HUES48 (cell line): ENCODE results near the gene TMC7.

ENCODE experiments used
- H3K27ac ChIP-seq: one replicate; pipeline ENCODE4 v1.7.0; 2013; ENCODE audit warnings: low read depth, low read length, inconsistent platforms
- H3K27me3 ChIP-seq: 2 replicates; pipeline ENCODE4 v1.6.1; 2013; ENCODE audit warnings: mild to moderate bottlenecking, low read length; ENCODE audit not compliant: control insufficient read depth, insufficient read depth
- H3K36me3 ChIP-seq: 2 replicates; pipeline ENCODE4 v1.6.1; 2013; ENCODE audit warnings: low read length; ENCODE audit not compliant: control insufficient read depth, insufficient read depth
- H3K4me1 ChIP-seq: 2 replicates; pipeline ENCODE4 v1.6.1; 2013; ENCODE audit warnings: mild to moderate bottlenecking, low read length; ENCODE audit not compliant: control insufficient read depth, insufficient read depth
- H3K4me3 ChIP-seq: 2 replicates; pipeline ENCODE4 v1.5.1; 2013; ENCODE audit warnings: mild to moderate bottlenecking, low read depth, low read length
- H3K9ac ChIP-seq: 2 replicates; pipeline ENCODE4 v1.6.1; 2013; ENCODE audit warnings: mild to moderate bottlenecking, low read depth, low read length, moderate library complexity
- H3K9me3 ChIP-seq: 2 replicates; pipeline ENCODE4 v1.6.1; 2013; ENCODE audit warnings: low read length; ENCODE audit not compliant: control insufficient read depth, insufficient read depth

Gene TMC7

GRCh38 chr16:19089410-19089955 lies 105.7 kb downstream of the TMC7 start:
- Histone ChIP-seq H3K4me3 (no peak overlapping the region), H3K4me1 (peaks cover 4% of the 10 kb centered on the region; the same call in 1 of the 2 replicates), H3K27ac (no peak overlapping the region), H3K27me3 (peaks cover 17% of the 10 kb centered on the region), H3K9me3 (no peaks in the 10 kb centered on the region), H3K9ac (no peak overlapping the region), H3K36me3 (no peaks in the 10 kb centered on the region)

- no peak overlapping the region for H3K27ac ChIP-seq
- H3K4me1 ChIP-seq = peaks cover 4% of the 10 kb centered on the region; the same call in 1 of the 2 replicates
- no peaks in the 10 kb centered on the region for H3K9me3 ChIP-seq
- no peak overlapping the region for H3K4me3 ChIP-seq
- no peak overlapping the region for H3K9ac ChIP-seq
- no peaks in the 10 kb centered on the region for H3K36me3 ChIP-seq
- H3K27me3 ChIP-seq = peaks cover 5% of the 10 kb centered on the region
These were observed 107.2 kb downstream of the TMC7 start for GRCh38 chr16:19090916-19091315.

GRCh38 chr16:19092653-19093410 lies 109.1 kb downstream of the TMC7 start:
- Histone ChIP-seq H3K4me1 (no peaks in the 10 kb centered on the region), H3K27ac (no peak overlapping the region), H3K9me3 (no peaks in the 10 kb centered on the region), H3K9ac (no peak overlapping the region), H3K4me3 (no peak overlapping the region), H3K27me3 (no peaks in the 10 kb centered on the region), H3K36me3 (no peaks in the 10 kb centered on the region)

- Histone ChIP-seq H3K9ac (no peak overlapping the region), H3K27me3 (no peaks in the 10 kb centered on the region), H3K4me1 (no peaks in the 10 kb centered on the region), H3K27ac (no peak overlapping the region), H3K36me3 (no peaks in the 10 kb centered on the region), H3K9me3 (no peaks in the 10 kb centered on the region), H3K4me3 (no peak overlapping the region)
These were observed 110.2 kb downstream of the TMC7 start for GRCh38 chr16:19093631-19094541.

- Histone ChIP-seq H3K4me1 (no peaks in the 10 kb centered on the region), H3K9me3 (no peaks in the 10 kb centered on the region), H3K27me3 (no peaks in the 10 kb centered on the region), H3K9ac (no peak overlapping the region), H3K4me3 (no peak overlapping the region), H3K36me3 (no peaks in the 10 kb centered on the region), H3K27ac (no peak overlapping the region)
These were observed 111.0 kb downstream of the TMC7 start for GRCh38 chr16:19094542-19095365.

- H3K27ac ChIP-seq = no peak overlapping the region
- no peak overlapping the region for H3K9ac ChIP-seq
- H3K27me3 ChIP-seq = no peaks in the 10 kb centered on the region
- H3K4me1 ChIP-seq = no peaks in the 10 kb centered on the region
- H3K4me3 ChIP-seq = no peak overlapping the region
- no peaks in the 10 kb centered on the region for H3K9me3 ChIP-seq
- no peaks in the 10 kb centered on the region for H3K36me3 ChIP-seq
These were observed 111.9 kb downstream of the TMC7 start for GRCh38 chr16:19095654-19096053.

- Histone ChIP-seq H3K4me1 (no peaks in the 10 kb centered on the region), H3K9me3 (no peaks in the 10 kb centered on the region), H3K9ac (no peak overlapping the region), H3K27ac (no peak overlapping the region), H3K36me3 (no peaks in the 10 kb centered on the region), H3K27me3 (no peaks in the 10 kb centered on the region), H3K4me3 (no peak overlapping the region)
These were observed 114.4 kb downstream of the TMC7 start for GRCh38 chr16:19098173-19098572.

- H3K36me3 ChIP-seq = no peaks in the 10 kb centered on the region
- no peak overlapping the region for H3K9ac ChIP-seq
- no peaks in the 10 kb centered on the region for H3K9me3 ChIP-seq
- no peaks in the 10 kb centered on the region for H3K27me3 ChIP-seq
- no peak overlapping the region for H3K27ac ChIP-seq
- H3K4me1 ChIP-seq = peaks cover 5% of the 10 kb centered on the region; the same call in 1 of the 2 replicates
- H3K4me3 ChIP-seq = no peak overlapping the region
These were observed 118.6 kb downstream of the TMC7 start for GRCh38 chr16:19102187-19102872.

GRCh38 chr16:19104607-19105006 lies 120.9 kb downstream of the TMC7 start:
- H3K36me3 ChIP-seq = no peaks in the 10 kb centered on the region
- H3K27ac ChIP-seq = no peak overlapping the region
- no peaks in the 10 kb centered on the region for H3K9me3 ChIP-seq
- no peak overlapping the region for H3K4me3 ChIP-seq
- peaks cover 5% of the 10 kb centered on the region; the same call in 1 of the 2 replicates for H3K4me1 ChIP-seq
- no peaks in the 10 kb centered on the region for H3K27me3 ChIP-seq
- H3K9ac ChIP-seq = no peak overlapping the region

- Histone ChIP-seq H3K9ac (no peak overlapping the region), H3K27me3 (no peaks in the 10 kb centered on the region), H3K4me3 (no peak overlapping the region), H3K9me3 (no peaks in the 10 kb centered on the region), H3K4me1 (peaks cover 5% of the 10 kb centered on the region; the same call in 1 of the 2 replicates), H3K36me3 (no peaks in the 10 kb centered on the region), H3K27ac (no peak overlapping the region)
These were observed 121.4 kb downstream of the TMC7 start for GRCh38 chr16:19105131-19105530.
